H9 (cell line): ENCODE measurements around the gene PTPA. TPM values are rescaled to one million over a fixed set of nuclear protein-coding genes. Genes with fewer than 3 reads are reported as not detected.

Experiments used
- DNase-seq: peaks from one replicate; pipeline ENCODE4 v3.0.0-alpha.2; 2017
- H2AFZ ChIP-seq: one replicate; pipeline ENCODE4 v1.6.1; 2013; ENCODE audit warnings: mild to moderate bottlenecking, low read length, control low read depth, moderate library complexity
- H2AK5ac ChIP-seq: 2 replicates; pipeline ENCODE4 v1.6.1; 2013; ENCODE audit warnings: low read length, control low read depth, mixed read lengths; ENCODE audit not compliant: insufficient read length
- H2BK120ac ChIP-seq: one replicate; pipeline ENCODE4 v1.6.1; 2013; ENCODE audit warnings: low read depth, mild to moderate bottlenecking, low read length, control low read depth, inconsistent platforms; ENCODE audit not compliant: poor library complexity, severe bottlenecking
- H2BK12ac ChIP-seq: 2 replicates; pipeline ENCODE4 v1.6.1; 2013; ENCODE audit warnings: low read length, control low read depth, mixed read lengths, low read depth; ENCODE audit not compliant: insufficient read length
- H2BK15ac ChIP-seq: 2 replicates; pipeline ENCODE4 v1.6.1; 2013; ENCODE audit warnings: low read depth, low read length, control low read depth
- H2BK20ac ChIP-seq: one replicate; pipeline ENCODE4 v1.6.1; 2013; ENCODE audit warnings: low read depth, mild to moderate bottlenecking, low read length, control low read depth, inconsistent platforms; ENCODE audit not compliant: poor library complexity, severe bottlenecking
- H2BK5ac ChIP-seq: 2 replicates; pipeline ENCODE4 v1.6.1; 2013; ENCODE audit warnings: low read length, control low read depth, mixed read lengths; ENCODE audit not compliant: insufficient read length
- H3K14ac ChIP-seq: 2 replicates; pipeline ENCODE4 v1.6.1; 2013; ENCODE audit warnings: low read length, control low read depth; ENCODE audit not compliant: insufficient read depth
- H3K18ac ChIP-seq: 2 replicates; pipeline ENCODE4 v1.6.1; 2013; ENCODE audit warnings: low read depth, mild to moderate bottlenecking, mixed read lengths, low read length, control low read depth; ENCODE audit not compliant: insufficient read length
- H3K23ac ChIP-seq: 2 replicates; pipeline ENCODE4 v1.6.1; 2013; ENCODE audit warnings: low read length, control low read depth, mixed read lengths, low read depth; ENCODE audit not compliant: insufficient read length
- H3K23me2 ChIP-seq: 2 replicates; pipeline ENCODE4 v1.6.1; 2013; ENCODE audit warnings: low read depth, mild to moderate bottlenecking, mixed read lengths, low read length, control low read depth; ENCODE audit not compliant: insufficient read length, poor library complexity, severe bottlenecking
- H3K27ac ChIP-seq: 2 replicates; pipeline ENCODE4 v1.5.1; 2013; ENCODE audit warnings: low read length, control low read depth, mixed read lengths, low read depth; ENCODE audit not compliant: insufficient read length
- H3K27me3 ChIP-seq: 2 replicates; pipeline ENCODE4 v1.6.1; 2013; ENCODE audit warnings: low read length, control low read depth, inconsistent platforms; ENCODE audit not compliant: insufficient read depth
- H3K4ac ChIP-seq: 2 replicates; pipeline ENCODE4 v1.6.1; 2013; ENCODE audit warnings: low read depth, mild to moderate bottlenecking, control low read depth, inconsistent platforms, low read length, moderate library complexity
- H3K4me1 ChIP-seq: 2 replicates; pipeline ENCODE4 v1.6.1; 2013; ENCODE audit warnings: low read length, control low read depth, inconsistent platforms; ENCODE audit not compliant: insufficient read depth
- H3K4me2 ChIP-seq: 2 replicates; pipeline ENCODE4 v1.6.1; 2013; ENCODE audit warnings: low read length, control low read depth, mixed read lengths; ENCODE audit not compliant: insufficient read length, insufficient read depth
- H3K56ac ChIP-seq: 2 replicates; pipeline ENCODE4 v1.6.1; 2013; ENCODE audit warnings: low read depth, mild to moderate bottlenecking, mixed read lengths, low read length, control low read depth; ENCODE audit not compliant: insufficient read length
- H3K79me1 ChIP-seq: 2 replicates; pipeline ENCODE4 v1.6.1; 2013; ENCODE audit warnings: low read depth, mild to moderate bottlenecking, moderate library complexity, low read length, control low read depth, inconsistent platforms; ENCODE audit not compliant: insufficient read depth, poor library complexity, severe bottlenecking
- H3K79me2 ChIP-seq: 2 replicates; pipeline ENCODE4 v1.6.1; 2013; ENCODE audit warnings: low read length, control low read depth, inconsistent platforms; ENCODE audit not compliant: insufficient read depth
- H3K9ac ChIP-seq: 2 replicates; pipeline ENCODE4 v1.6.1; 2013; ENCODE audit warnings: low read length, control low read depth, mixed read lengths; ENCODE audit not compliant: insufficient read length; ENCODE audit errors: extremely low read depth
- H3K9me3 ChIP-seq: one replicate; pipeline ENCODE4 v1.6.1; 2013; ENCODE audit warnings: low read depth, low read length, inconsistent platforms; ENCODE audit not compliant: control insufficient read depth
- H3T11ph ChIP-seq: one replicate; pipeline ENCODE4 v1.6.1; 2013; ENCODE audit warnings: mild to moderate bottlenecking, low read length, control low read depth, inconsistent platforms
- H4K20me1 ChIP-seq: one replicate; pipeline ENCODE4 v1.6.1; 2013; ENCODE audit not compliant: control insufficient read depth, insufficient read length, insufficient read depth
- H4K5ac ChIP-seq: 2 replicates; pipeline ENCODE4 v1.6.1; 2013; ENCODE audit warnings: low read depth, mild to moderate bottlenecking, mixed read lengths, low read length, control low read depth; ENCODE audit not compliant: insufficient read length
- H4K8ac ChIP-seq: replicated peaks from 2 replicates; pipeline ENCODE4 v1.6.1; 2013; ENCODE audit warnings: low read length, control low read depth, mixed read lengths, low read depth; ENCODE audit not compliant: insufficient read length
- H4K91ac ChIP-seq: 2 replicates; pipeline ENCODE4 v1.6.1; 2013; ENCODE audit warnings: low read depth, mild to moderate bottlenecking, moderate library complexity, mixed read lengths, low read length, control low read depth; ENCODE audit not compliant: insufficient read length
- H3K27ac Mint-ChIP-seq, 3 experiments: 2 replicates in 2 of 3; 3 replicates in 1 of 3; pipeline ENCODE4 v1.8.0; 2020 to 2021; ENCODE audit warnings: mixed read lengths in 3 of 3, mild to moderate bottlenecking in 1 of 3, moderate library complexity in 1 of 3
- H3K27me3 Mint-ChIP-seq: 2 replicates; pipeline ENCODE4 v1.8.0; 2021; ENCODE audit warnings: low read depth, mild to moderate bottlenecking, moderate library complexity, mixed read lengths
- H3K36me3 Mint-ChIP-seq, 3 experiments: 2 replicates in 2 of 3; 3 replicates in 1 of 3; pipeline ENCODE4 v1.8.0; 2020 to 2021; ENCODE audit warnings: low read depth in 3 of 3, mixed read lengths in 3 of 3; ENCODE audit not compliant: insufficient read depth in 1 of 3
- H3K4me1 Mint-ChIP-seq, 2 experiments: 2 replicates each; pipeline ENCODE4 v1.8.0; 2020; ENCODE audit warnings: mixed read lengths in 2 of 2
- H3K4me3 Mint-ChIP-seq, 2 experiments: 2 replicates in 1 of 2; 3 replicates in 1 of 2; pipeline ENCODE4 v1.8.0; 2020 to 2021; ENCODE audit warnings: mild to moderate bottlenecking in 2 of 2, mixed read lengths in 2 of 2, moderate library complexity in 1 of 2
- H3K9me3 Mint-ChIP-seq, 2 experiments: 2 replicates in 1 of 2; 3 replicates in 1 of 2; pipeline ENCODE4 v1.8.0; 2020; ENCODE audit warnings: mild to moderate bottlenecking in 2 of 2, mixed read lengths in 2 of 2, moderate library complexity in 1 of 2
- CTCF ChIP-seq: fragments of 200-600 bp; sonication (generic); conservative IDR thresholded peaks from 3 replicates; pipeline ENCODE4 v1.8.0; 2021; ENCODE audit warnings: antibody characterized with exemption, mild to moderate bottlenecking
- WGBS: extraction: QIAGEN DNeasy Blood & Tissue Kit; methylation state at CpG from one replicate; pipeline ENCODE4 v1.1.7; 2013; ENCODE audit warnings: missing lambda C conversion rate, low lambda C conversion rate, mixed read lengths; ENCODE audit not compliant: insufficient read length; ENCODE audit errors: extremely low coverage; 5-methylcytosine and 5-hydroxymethylcytosine counted together
- total RNA-seq: library from RNA; stranded (reverse); gene quantifications from 2 replicates; pipeline ENCODE4 v1.2.1, GENCODE V29; 2021

The PTPA gene
- total RNA-seq, 1 experiment from 2014 or later, result 145 TPM

GRCh38 chr9:129105857-129106694 is 5.1 kb upstream of the PTPA start:
- Histone ChIP-seq H2BK20ac (no peak overlapping the region), H3K9ac (no peak overlapping the region), H4K20me1 (no peaks in the 10 kb centered on the region), H3K4ac (no peak overlapping the region), H3K18ac (no peak overlapping the region), H3T11ph (no peak overlapping the region), H2BK5ac (no peak overlapping the region), H3K79me2 (no peaks in the 10 kb centered on the region), H4K91ac (no peak overlapping the region), H3K4me2 (no peak overlapping the region), H3K4me1 (no peaks in the 10 kb centered on the region), H4K8ac (no peak overlapping the region), H2AK5ac (no peak overlapping the region), H3K23ac (no peak overlapping the region), H3K23me2 (peaks cover 8% of the 10 kb centered on the region), H3K27ac (no peak overlapping the region), H3K27me3 (no peaks in the 10 kb centered on the region; the same call in 1 of the 2 replicates), H2AFZ (no peak overlapping the region), H3K79me1 (no peaks in the 10 kb centered on the region), H3K9me3 (no peaks in the 10 kb centered on the region), H2BK15ac (no peak overlapping the region), H4K5ac (no peak overlapping the region), H3K56ac (no peak overlapping the region), H2BK12ac (no peak overlapping the region), H3K14ac (no peak overlapping the region), H2BK120ac (no peak overlapping the region)
- Mint-ChIP-seq H3K4me1 (peaks cover 10 to 18% of the 10 kb centered on the region in 2 experiments), H3K4me3 (no peak overlapping the region), H3K9me3 (no peaks in the 10 kb centered on the region), H3K27ac (no peak overlapping the region; a peak in 1 of 7 replicates), H3K36me3 (peaks cover 0 to 4% (median 0%) of the 10 kb centered on the region in 3 experiments; a peak in 2 of 7 replicates), H3K27me3 (peaks cover 37% of the 10 kb centered on the region)
- DNase-seq, result no peak
- no peak for TF ChIP-seq CTCF
- no CpG with 5 or more reads among the region's 17 CpGs for WGBS
